GM19238 (cell line): ENCODE measurements around the gene NT5M.
"Not testable (repeated sequence)": the region's sequence is repeated elsewhere in the genome, so short reads cannot be mapped to it uniquely, and the experiment has no call there.

ENCODE experiments used
- DNase-seq: peaks from one replicate; pipeline ENCODE4 v3.0.0; 2011; ENCODE audit warnings: low spot score; ENCODE audit not compliant: insufficient read length

Gene NT5M

DNA sequence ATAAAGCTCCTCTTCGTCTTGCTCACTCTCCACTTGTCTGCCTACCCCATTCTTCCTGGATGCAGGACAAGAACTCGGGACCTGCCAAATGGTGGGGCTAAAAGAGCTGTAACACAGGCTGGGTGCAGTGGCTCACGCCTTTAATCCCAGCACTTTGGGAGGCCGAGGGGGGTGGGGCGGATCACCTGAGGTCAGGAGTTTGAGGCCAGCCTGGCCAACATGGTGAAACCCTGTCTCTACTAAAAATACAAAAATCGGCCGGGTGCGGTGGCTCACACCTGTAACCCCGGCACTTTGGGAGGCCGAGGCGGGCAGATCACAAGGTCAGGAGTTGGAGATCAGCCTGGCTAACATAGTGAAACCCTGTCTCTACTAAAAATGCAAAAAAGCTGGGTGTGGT lies 1.5 kb upstream of the NT5M start:
- DNase-seq, result not testable (repeated sequence)

- no peak for DNase-seq
These were observed 796 bp downstream of the NT5M start for GRCh38 chr17:17303847-17304490.

DNA sequence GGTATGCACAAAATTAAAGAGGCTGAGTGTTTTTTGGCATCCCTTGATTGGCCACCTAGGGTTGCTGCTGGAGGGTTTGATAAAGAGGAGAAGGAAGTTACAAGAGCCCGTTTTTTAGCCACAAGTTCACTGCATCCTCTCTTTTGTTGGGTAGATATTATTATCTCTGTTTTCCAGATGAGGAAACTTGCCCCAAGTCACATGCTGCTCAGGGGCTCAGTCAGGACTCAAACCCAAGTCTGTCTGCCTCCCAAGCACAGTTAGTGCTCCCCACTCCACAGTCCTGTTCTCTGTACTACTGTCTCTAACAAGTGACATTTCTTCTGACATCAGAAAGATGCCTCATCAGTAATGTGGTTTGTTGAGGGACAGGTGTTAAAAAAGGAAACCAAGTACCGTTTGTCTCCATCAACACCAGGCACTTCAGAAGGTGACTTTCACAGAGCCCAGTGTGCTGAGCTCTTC lies 1.4 kb downstream of the NT5M start:
- DNase-seq, result no peak

- DNase-seq, result peak; percentile 71
These were observed 2.2 kb downstream of the NT5M start for GRCh38 chr17:17305281-17305801.

DNA sequence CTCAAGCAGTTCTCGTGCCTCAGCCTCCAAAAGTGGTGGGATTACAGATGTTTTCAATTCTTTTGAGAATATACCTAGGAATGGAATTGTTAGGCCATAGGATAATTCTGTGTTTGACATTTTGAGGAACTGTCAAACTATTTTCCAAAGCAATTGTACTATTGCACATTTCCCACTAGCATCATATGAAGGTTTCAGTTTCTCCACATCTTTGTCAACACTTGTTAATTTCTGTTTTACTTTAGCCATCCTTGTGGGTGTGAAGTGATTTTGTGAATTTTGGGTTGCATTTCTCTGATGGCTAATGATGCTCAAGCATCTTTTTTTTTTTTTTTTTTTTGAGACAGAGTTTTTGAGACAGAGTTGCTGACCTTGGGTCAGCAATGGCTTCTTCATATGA lies 6.2 kb downstream of the NT5M start:
- DNase-seq, result no peak

- DNase-seq, result peak; percentile 70
These were observed 10.3 kb downstream of the NT5M start for GRCh38 chr17:17313350-17313991.

- no peak for DNase-seq
These were observed 11.4 kb downstream of the NT5M start for GRCh38 chr17:17314501-17315071.

- no peak for DNase-seq
These were observed 12.1 kb downstream of the NT5M start for GRCh38 chr17:17315142-17315821.

DNA sequence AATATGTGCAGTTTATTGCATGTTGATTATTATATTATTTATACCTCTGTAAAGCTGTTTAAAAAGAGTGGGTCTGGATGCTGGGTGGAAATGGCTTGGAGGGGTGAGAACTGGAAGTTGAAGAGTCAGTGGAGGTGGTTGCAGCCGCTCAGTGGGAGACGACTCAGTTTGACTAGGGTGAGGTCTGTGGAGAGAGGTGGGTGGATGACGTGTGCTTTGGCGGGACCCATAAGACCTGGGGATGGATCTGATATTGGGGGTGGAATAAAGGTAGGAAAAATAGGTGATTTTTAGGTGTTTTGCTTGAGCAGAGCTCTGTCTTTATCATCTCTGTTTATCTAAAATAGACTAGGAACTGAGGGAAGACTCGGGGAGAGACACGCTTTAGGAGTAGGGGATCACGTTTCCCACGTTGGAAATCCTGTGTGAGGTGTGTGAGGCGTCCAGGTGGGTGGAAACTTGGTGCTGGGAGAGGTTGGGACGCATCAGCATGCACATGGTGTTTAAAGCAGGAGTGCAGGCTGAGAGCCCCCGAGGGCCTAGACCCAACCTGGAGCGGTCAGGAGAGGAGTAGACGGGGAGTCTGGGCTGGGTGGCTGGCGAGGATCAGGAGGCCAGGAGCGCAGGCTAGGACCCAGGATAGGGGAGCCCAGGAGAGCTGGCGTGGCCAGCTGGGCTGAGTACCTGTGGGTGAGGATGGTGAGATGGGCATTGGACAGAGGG lies 17.2 kb downstream of the NT5M start:
- no peak for DNase-seq

- DNase-seq, result no peak
These were observed 17.7 kb downstream of the NT5M start for GRCh38 chr17:17320911-17321220.

DNA sequence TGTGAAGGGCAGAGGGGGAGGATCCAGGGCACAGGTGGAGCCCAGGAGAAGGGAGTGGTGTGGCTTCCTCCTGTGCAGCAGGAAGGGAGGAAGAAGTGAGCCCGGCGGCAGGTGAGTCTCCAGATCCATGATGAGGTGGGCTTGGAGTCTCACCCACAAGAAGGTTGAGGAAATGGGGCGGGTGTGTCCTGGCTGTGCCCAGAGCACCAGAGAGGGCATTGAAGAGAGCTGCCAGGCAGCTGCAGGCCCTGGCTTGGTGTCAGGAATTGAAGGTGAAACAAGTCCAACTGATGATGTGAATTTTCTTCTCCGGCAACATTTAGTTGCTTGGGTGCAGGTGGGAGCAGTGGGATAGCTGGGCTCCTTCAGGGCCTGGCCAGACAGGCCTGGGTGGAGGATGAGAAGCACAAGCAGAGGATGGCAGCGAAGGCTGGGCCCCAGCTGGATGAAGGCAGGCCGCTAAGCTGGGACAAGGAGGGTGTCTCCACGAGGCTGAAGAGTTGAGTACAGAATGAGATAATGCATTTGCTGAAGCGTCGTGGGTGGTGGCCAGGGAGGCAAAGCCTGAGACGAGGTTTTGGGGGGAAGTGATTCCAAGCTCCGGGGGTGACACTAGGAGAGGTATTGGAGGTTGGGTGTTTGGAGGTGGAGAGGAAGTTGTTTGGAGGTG lies 18.3 kb downstream of the NT5M start:
- DNase-seq, result no peak

GRCh38 chr17:17322516-17323510 lies 19.6 kb downstream of the NT5M start:
- no peak for DNase-seq

- no peak for DNase-seq
These were observed 21.4 kb downstream of the NT5M start for GRCh38 chr17:17324616-17325015.

GRCh38 chr17:17325228-17325627 lies 22.1 kb downstream of the NT5M start:
- no peak for DNase-seq

DNA sequence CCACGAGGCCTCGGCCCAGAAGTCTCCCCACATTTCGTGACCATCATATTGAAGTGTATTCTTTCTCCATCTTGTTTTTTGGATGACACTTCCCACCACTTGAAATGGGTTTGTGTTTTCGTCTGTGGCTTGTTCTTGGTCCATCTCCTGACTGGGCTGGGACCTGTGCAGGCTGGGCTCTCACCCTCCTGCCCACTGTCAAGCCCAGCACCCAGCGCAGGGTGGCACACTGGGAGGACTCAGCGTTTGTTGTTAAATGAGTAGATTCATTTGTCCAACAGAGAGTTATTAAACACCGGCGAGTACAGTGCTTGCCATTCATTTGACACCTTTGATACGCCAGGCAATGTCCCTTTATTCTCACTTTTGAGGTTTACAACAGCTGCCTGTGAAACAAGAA lies 22.6 kb downstream of the NT5M start:
- DNase-seq, result no peak

DNA sequence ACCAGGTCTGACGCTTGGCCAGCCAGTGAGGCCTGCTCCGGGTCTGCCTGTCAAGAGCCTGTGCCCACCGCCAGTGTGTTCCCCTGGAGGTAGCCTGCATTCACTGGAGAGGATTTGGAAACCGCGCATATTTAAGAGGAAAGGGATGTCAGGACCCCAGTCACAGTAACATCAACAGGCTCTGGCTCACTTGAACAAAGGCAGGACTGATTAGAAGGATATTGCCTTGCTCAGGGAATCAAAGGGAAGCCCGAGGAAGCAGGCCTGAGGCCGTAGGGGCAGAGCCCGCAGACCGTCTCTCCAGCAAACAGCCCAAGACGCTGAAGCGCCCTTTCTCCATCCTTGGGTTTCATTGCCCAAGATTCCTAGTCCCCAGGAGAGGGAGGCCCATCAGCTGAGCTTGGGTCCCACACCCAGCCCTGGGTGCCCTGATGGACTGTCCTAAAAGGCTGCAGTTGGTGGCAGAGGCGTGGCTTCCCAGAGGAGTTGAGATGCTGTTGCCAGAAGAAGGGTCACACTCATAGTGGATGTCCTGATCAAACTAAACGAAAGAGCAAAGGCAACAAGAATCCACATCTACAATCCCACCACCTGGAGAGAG lies 23.2 kb downstream of the NT5M start:
- DNase-seq, result no peak

GRCh38 chr17:17328251-17328650 lies 25.1 kb downstream of the NT5M start:
- no peak for DNase-seq

DNA sequence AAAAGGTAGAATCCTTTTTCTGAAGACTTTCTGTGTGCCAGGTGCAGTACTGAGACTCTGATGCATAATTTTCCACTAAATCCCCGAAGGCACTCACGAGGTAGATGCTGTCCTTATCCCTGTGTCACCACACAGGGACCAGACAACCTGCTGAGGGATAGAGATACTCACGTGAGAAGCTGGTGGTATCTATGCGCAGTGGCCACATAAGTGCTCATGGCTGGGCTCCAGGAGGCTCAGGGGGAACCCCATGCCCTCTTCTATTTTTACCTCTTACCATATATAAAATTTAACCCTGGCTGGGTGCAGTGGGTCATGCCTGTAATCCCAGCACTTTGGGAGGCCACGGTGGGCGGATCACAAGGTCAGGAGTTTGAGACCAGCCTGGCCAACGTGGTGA lies 38.3 kb downstream of the NT5M start:
- no peak for DNase-seq

- DNase-seq, result no peak
These were observed 39.2 kb downstream of the NT5M start for GRCh38 chr17:17342242-17342945.
